Panc1 (cell line): ENCODE results near the gene MATN1.

ENCODE experiments used
- POLR2AphosphoS5 ChIP-seq: IDR thresholded peaks from 2 replicates; pipeline ENCODE4 v1.6.1; 2012; ENCODE audit warnings: mild to moderate bottlenecking, low read depth, low read length, moderate library complexity
- SIN3A ChIP-seq: IDR thresholded peaks from 2 replicates; pipeline ENCODE4 v1.6.1; 2012; ENCODE audit warnings: low read depth, mild to moderate bottlenecking, low read length, moderate library complexity, borderline replicate concordance; ENCODE audit not compliant: insufficient read depth
- TF ChIP-seq, protein P1 (sequence below): fragments of 450-650 bp; IDR thresholded peaks from 2 replicates; pipeline ENCODE4 v1.5.1; 2017; ENCODE audit warnings: mild to moderate bottlenecking
- TF ChIP-seq, protein P2 (sequence below), 2 experiments: IDR thresholded peaks; 2 replicates each; pipeline ENCODE4 v1.6.1; 2011 to 2012; ENCODE audit warnings: low read depth in 2 of 2, control low read depth in 1 of 2, low read length in 1 of 2, mild to moderate bottlenecking in 1 of 2, moderate library complexity in 1 of 2; ENCODE audit not compliant: insufficient read depth in 1 of 2

DNA sequence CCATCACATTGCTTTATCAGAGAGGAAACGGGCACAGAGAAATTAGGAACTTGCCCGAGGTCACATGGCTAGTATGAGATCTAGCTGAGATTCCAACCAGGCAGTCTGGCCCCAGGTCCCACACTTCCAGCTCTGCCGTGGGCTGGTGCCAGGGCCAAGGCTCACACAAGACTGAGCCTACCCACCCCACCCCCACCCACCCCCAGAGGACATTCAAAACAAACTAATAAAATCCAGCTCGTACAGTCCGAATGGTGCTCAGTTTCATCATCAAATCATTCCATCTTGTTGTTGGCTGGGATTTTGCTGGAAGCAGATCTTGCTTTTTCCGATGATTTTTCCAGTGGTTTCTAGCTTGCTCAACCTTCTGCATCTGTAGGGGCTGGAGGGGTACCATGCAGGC, 27.9 kb downstream of the MATN1 start:
- TF ChIP-seq, protein P1, sequence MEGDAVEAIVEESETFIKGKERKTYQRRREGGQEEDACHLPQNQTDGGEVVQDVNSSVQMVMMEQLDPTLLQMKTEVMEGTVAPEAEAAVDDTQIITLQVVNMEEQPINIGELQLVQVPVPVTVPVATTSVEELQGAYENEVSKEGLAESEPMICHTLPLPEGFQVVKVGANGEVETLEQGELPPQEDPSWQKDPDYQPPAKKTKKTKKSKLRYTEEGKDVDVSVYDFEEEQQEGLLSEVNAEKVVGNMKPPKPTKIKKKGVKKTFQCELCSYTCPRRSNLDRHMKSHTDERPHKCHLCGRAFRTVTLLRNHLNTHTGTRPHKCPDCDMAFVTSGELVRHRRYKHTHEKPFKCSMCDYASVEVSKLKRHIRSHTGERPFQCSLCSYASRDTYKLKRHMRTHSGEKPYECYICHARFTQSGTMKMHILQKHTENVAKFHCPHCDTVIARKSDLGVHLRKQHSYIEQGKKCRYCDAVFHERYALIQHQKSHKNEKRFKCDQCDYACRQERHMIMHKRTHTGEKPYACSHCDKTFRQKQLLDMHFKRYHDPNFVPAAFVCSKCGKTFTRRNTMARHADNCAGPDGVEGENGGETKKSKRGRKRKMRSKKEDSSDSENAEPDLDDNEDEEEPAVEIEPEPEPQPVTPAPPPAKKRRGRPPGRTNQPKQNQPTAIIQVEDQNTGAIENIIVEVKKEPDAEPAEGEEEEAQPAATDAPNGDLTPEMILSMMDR = no peak
- TF ChIP-seq SIN3A = no peak
- no peak for TF ChIP-seq POLR2AphosphoS5
- TF ChIP-seq, protein P2, sequence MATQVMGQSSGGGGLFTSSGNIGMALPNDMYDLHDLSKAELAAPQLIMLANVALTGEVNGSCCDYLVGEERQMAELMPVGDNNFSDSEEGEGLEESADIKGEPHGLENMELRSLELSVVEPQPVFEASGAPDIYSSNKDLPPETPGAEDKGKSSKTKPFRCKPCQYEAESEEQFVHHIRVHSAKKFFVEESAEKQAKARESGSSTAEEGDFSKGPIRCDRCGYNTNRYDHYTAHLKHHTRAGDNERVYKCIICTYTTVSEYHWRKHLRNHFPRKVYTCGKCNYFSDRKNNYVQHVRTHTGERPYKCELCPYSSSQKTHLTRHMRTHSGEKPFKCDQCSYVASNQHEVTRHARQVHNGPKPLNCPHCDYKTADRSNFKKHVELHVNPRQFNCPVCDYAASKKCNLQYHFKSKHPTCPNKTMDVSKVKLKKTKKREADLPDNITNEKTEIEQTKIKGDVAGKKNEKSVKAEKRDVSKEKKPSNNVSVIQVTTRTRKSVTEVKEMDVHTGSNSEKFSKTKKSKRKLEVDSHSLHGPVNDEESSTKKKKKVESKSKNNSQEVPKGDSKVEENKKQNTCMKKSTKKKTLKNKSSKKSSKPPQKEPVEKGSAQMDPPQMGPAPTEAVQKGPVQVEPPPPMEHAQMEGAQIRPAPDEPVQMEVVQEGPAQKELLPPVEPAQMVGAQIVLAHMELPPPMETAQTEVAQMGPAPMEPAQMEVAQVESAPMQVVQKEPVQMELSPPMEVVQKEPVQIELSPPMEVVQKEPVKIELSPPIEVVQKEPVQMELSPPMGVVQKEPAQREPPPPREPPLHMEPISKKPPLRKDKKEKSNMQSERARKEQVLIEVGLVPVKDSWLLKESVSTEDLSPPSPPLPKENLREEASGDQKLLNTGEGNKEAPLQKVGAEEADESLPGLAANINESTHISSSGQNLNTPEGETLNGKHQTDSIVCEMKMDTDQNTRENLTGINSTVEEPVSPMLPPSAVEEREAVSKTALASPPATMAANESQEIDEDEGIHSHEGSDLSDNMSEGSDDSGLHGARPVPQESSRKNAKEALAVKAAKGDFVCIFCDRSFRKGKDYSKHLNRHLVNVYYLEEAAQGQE (IDR thresholded peaks at IDR 0.05; ENCODE audit: insufficient read depth in 1 of 2, low read depth in 2 of 2, low read length in 1 of 2) = no peak
